Measurements from ENCODE around the gene ZNF440.
"Not testable (repeated sequence)": the region's sequence is repeated elsewhere in the genome, so short reads cannot be mapped to it uniquely, and the experiment has no call there.

ZNF440 gene

GRCh38 chr19:11828957-11829876, 15.1 kb downstream of the ZNF440 start:
- DNase-seq: not testable (repeated sequence)

DNA sequence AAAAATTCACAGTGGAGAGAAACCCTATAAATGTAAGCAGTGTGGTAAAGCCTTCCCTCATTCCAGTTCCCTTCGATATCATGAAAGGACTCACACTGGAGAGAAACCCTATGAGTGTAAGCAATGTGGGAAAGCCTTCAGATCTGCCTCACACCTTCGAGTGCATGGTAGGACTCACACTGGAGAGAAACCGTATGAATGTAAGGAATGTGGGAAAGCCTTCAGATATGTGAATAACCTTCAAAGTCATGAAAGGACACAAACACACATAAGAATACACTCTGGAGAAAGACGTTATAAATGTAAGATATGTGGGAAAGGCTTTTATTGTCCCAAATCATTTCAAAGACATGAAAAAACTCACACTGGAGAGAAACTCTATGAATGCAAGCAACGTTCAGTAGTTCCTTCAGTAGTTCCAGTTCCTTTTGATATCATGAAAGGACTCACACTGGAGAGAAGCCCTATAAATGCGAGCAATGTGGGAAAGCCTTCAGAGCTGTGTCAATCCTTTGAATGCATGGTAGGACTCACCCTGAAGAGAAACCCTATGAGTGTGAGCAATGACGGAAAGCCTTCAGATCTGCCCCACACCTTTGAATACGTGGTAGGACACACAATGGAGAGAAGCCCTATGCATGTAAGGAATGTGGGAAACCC, 18.3 kb downstream of the ZNF440 start:
- no peak for DNase-seq

DNA sequence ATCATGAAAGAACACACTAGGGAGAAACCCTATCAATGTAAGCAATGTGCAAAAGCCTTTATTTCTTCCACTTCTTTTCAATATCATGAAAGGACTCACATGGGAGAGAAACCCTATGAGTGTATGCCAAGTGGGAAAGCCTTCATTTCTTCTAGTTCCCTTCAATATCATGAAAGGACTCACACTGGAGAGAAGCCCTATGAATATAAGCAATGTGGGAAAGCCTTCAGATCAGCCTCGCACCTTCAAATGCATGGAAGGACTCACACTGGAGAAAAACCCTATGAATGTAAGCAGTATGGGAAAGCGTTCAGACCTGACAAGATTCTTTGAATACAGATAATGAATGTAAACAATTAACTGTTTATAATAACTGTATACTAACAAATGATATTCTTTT, 19.5 kb downstream of the ZNF440 start:
- no peak for DNase-seq

- DNase-seq: peak; percentile 36
Observed at GRCh38 chr19:11835626-11836066, 21.6 kb downstream of the ZNF440 start.

DNA sequence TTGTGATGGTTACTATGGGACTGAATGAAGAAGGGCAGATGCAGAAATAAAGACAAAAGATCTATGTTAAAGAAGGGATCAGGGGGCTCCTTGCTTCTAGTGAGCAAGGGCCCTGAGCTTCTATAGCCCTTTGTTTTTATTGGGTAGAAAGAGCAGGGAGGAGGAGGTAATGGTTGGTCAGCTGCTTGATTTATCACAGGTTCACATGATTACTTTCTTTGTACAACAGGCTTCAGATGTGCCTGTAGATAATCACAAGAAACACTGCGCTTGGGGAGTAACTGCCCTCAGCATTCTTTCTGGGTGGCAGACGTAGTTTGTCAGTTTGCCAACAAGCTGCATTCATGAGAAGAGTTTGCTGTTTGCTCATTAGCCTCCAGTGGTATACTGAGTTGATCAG, 29.6 kb downstream of the ZNF440 start:
- peak; percentile 52 for DNase-seq

- not testable (repeated sequence) for DNase-seq
Observed at GRCh38 chr19:11847615-11848014, 33.5 kb downstream of the ZNF440 start.

GRCh38 chr19:11848200-11848593, 34.1 kb downstream of the ZNF440 start:
- no peak for DNase-seq

DNA sequence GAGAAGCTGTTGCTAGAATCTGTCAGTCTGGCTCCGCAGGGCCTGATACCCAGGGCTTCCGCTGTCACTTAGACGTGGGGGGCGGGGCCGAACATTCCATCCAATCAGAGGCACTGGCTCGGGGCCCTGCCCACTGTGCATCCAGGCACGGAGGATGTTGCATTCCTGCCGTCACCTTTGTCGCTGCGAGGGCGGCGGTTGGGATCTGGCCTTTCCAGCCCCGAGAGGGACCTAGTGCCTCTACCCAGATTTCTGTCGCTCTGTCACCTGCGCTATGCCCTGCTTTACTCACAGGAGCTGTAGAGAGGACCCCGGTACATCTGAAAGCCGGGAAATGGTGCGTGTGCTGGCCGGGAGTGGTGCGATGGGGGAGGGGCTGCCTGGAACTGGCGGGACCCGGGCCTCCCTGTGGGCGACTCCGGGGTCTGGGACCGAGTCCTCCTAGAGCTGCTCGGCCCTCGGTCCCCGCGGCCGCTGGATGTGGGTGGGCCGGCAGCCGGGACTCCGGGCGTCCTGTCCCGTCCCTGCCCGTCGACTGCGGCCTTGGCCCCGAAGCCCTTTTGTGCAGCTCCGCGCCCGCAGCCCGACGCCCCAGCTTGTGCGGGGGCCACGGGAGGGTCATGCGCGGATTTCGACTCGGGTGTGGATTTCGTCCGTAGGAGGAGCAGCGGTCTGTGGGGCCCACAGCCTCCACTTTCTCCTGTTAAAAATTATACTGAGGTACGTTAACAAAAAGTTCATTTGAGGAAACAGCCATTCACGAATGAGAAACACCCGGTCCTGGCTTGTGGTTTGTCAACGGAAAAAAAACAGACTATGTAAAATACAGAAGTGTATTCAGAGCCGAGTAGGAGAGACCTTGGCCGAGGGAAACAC, 34.8 kb downstream of the ZNF440 start, which contains the start of gene ZNF439:
Gene ZNF439 (plus strand): TSS at position 133 of the 876 bp plus-strand sequence. CDS start 142 bp downstream, at position 275.
- DNase-seq: peak; percentile 88

DNA sequence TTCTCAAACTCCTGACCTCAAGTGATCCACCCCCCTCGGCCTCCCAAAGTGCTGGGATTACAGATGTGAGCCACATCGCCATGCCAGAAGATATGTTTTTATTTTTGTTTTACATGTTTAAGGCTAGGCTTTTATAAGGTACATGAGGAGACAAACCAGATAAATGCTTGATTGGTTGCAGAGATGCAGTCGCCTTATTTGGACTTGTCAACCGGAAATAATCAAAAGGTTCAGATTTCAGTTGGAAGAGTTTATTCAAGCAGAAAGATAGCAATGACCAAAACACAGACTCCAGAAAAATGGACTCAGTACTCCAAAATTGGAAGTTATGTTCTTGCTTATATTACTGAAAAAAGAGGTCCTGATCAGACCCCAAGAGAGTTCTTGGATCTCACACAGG, 36.2 kb downstream of the ZNF440 start:
- not testable (repeated sequence) for DNase-seq

GRCh38 chr19:11853358-11853757, 39.3 kb downstream of the ZNF440 start:
- DNase-seq: no peak

GRCh38 chr19:11856596-11857250, 42.6 kb downstream of the ZNF440 start:
- DNase-seq: no peak

- no peak for DNase-seq
Observed at GRCh38 chr19:11860721-11861120, 46.6 kb downstream of the ZNF440 start.

- DNase-seq: no peak
Observed at GRCh38 chr19:11861301-11861700, 47.2 kb downstream of the ZNF440 start.

- not testable (repeated sequence) for DNase-seq
Observed at GRCh38 chr19:11867766-11868165, 53.7 kb downstream of the ZNF440 start.

- DNase-seq: no peak
Observed at GRCh38 chr19:11868188-11868587, 54.1 kb downstream of the ZNF440 start.

GRCh38 chr19:11872624-11873023, 58.6 kb downstream of the ZNF440 start:
- DNase-seq: no peak

- DNase-seq: no peak
Observed at GRCh38 chr19:11873762-11874161, 59.7 kb downstream of the ZNF440 start.

GRCh38 chr19:11879687-11880266, 65.7 kb downstream of the ZNF440 start:
- DNase-seq: peak; percentile 25

DNA sequence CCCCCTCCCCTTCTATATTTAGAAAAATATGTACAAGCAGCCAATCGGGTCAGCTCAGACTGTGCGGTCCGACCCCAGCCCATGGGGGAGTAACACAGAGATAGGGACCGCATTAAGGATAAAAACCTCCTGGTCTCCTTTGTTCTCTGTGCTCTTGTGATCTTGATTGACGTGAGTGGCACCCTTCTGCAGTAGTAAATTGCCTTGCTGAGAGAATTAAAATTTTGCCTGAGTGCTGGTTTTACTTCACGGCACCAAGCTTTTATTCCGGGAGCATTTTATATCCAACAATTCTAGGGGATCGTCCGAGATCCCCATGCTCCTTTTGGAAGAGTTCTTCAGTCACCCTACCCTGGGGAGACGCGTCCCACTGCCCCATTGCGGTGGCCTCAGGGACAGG, 66.5 kb downstream of the ZNF440 start:
- no peak for DNase-seq

DNA sequence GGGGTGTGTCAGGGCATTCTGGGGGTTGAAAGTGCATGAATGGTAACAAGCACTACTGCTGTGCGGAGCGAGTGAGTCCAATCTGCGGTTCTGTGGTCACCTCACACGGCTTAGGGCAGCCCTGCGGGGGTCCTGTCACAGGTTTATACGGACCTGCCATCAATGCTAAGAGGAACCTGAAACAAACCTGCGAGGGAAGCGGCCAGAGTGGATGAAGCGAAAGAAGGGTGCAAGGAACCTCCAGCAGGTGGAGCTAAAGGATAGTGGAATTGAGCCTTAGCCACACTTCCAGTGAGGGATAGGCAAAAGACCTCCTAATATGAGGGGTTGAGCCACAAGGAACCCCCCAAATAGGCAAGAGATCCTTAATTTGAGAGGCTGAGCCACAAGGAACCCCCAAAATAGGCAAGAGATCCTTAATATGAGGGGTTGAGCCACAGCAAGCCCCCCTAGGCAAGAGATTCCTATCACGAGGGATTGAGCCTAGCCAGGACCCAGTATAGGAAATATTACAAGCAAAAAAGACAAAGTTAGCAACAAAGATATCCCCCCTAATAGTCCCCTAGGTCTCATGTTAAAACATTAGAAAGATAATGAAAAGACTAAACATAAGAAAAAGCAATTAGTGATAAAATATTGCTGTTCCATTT, 67.2 kb downstream of the ZNF440 start:
- peak; percentile 90 for DNase-seq

DNA sequence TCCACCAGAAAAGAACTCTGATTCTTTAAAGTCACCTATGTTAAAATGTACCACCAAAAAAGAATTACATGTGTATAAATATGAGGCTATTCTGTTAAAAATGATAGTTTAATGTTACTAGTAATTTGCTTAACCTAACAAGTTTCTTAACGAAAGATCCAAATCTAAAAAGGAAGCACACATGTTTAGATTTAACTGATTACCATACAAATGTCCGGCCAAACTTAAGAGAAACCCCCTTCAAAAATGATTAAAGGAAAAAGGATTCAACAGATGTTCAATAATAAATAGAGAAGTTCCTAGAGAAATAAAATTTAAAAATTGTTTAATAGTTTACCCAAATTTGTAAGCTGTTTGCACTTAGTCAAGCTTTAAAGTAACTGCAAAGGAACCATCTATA, 68.5 kb downstream of the ZNF440 start:
- no peak for DNase-seq
